K562 treated with DMSO at 1 percent for 48 hours (cell line): ENCODE data around the gene ARSG. TPM values are rescaled to one million over a fixed set of nuclear protein-coding genes. Genes with fewer than 3 reads are reported as not detected.

Source experiments
- total RNA-seq: library from RNA; unstranded; fragments of 300-600 nt; gene quantifications from 2 replicates; pipeline ENCODE4 v1.2.3, GENCODE V29; 2022; ENCODE audit warnings: low replicate concordance; ENCODE audit errors: extremely low read depth

The ARSG gene
- total RNA-seq: not detected in 2 replicates

GRCh38 chr17:68290955-68291835, at the start of gene ARSG, which contains the start of gene SLC16A6:
Gene ARSG, plus strand, starts transcription at chr17:68291495. Its CDS starts 15,999 bp downstream, at chr17:68307494.
Gene SLC16A6, minus strand, starts transcription at chr17:68291127. Its CDS starts 12,807 bp downstream, at chr17:68278320.

GRCh38 chr17:68247445-68248198, 43.7 kb upstream of the ARSG start, which contains the start of gene AMZ2:
Gene AMZ2, plus strand, starts transcription at chr17:68248043. Its CDS starts 2,145 bp downstream, at chr17:68250188.

GRCh38 chr17:68457168-68457538, 165.9 kb downstream of the ARSG start, which contains the start of gene WIPI1:
Gene WIPI1, minus strand, starts transcription at chr17:68457496. Its CDS starts 75 bp downstream, at chr17:68457421.

Other genes with a start within 250 kb of the ARSG start
- gene AMZ2, start 43.5 kb upstream of the ARSG start, total RNA-seq: not detected in 2 replicates
- gene SLC16A6, start 368 bp upstream of the ARSG start, total RNA-seq: not detected in 2 replicates
- gene WIPI1, start 166.0 kb downstream of the ARSG start, total RNA-seq: not detected in 2 replicates
- gene PRKAR1A, start 220.9 kb downstream of the ARSG start, total RNA-seq: not detected in 2 replicates